PFSK-1 (cell line): ENCODE results near the gene CCDC197.

Experiments
- POLR2AphosphoS5 ChIP-seq: IDR thresholded peaks from 2 replicates; pipeline ENCODE4 v1.6.1; 2012; ENCODE audit warnings: low read depth, mild to moderate bottlenecking, control low read depth, low read length, moderate library complexity
- TAF1 ChIP-seq: IDR thresholded peaks from 2 replicates; pipeline ENCODE4 v1.6.1; 2012; ENCODE audit warnings: low read length, control low read depth, borderline replicate concordance; ENCODE audit not compliant: insufficient read depth
- TF ChIP-seq, protein P1 (sequence below), 2 experiments: IDR thresholded peaks; 2 replicates each; pipeline versions ENCODE4 v1.6.1 to v1.8.0; 2011 to 2012; ENCODE audit warnings: low read depth in 2 of 2, low read length in 2 of 2, control low read depth in 1 of 2, inconsistent platforms in 1 of 2, mild to moderate bottlenecking in 1 of 2, moderate library complexity in 1 of 2; ENCODE audit not compliant: insufficient read depth in 1 of 2

DNA sequence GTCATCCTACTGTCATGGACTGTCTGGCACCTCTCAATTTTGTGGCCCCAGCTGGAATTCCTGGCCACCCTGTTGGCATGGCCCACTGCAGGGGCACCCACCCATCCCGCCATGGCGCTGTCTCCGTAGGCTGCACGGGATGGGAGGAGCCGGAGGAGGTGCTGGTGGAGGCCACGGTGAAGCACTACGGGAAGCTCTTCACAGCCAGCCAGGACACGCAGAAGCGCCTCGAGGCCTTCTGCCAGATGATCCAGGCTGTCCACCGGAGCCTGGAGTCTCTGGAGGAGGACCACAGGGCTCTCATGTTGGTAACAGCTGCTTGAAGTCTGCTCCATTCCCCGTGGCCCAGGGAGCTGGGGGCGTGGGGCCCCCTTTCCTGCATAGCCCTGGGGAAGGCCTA, 3.9 kb downstream of the CCDC197 start:
- TF ChIP-seq POLR2AphosphoS5 (no peak), TAF1 (no peak)
- TF ChIP-seq, protein P1, sequence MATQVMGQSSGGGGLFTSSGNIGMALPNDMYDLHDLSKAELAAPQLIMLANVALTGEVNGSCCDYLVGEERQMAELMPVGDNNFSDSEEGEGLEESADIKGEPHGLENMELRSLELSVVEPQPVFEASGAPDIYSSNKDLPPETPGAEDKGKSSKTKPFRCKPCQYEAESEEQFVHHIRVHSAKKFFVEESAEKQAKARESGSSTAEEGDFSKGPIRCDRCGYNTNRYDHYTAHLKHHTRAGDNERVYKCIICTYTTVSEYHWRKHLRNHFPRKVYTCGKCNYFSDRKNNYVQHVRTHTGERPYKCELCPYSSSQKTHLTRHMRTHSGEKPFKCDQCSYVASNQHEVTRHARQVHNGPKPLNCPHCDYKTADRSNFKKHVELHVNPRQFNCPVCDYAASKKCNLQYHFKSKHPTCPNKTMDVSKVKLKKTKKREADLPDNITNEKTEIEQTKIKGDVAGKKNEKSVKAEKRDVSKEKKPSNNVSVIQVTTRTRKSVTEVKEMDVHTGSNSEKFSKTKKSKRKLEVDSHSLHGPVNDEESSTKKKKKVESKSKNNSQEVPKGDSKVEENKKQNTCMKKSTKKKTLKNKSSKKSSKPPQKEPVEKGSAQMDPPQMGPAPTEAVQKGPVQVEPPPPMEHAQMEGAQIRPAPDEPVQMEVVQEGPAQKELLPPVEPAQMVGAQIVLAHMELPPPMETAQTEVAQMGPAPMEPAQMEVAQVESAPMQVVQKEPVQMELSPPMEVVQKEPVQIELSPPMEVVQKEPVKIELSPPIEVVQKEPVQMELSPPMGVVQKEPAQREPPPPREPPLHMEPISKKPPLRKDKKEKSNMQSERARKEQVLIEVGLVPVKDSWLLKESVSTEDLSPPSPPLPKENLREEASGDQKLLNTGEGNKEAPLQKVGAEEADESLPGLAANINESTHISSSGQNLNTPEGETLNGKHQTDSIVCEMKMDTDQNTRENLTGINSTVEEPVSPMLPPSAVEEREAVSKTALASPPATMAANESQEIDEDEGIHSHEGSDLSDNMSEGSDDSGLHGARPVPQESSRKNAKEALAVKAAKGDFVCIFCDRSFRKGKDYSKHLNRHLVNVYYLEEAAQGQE (IDR thresholded peaks at IDR 0.05; ENCODE audit: insufficient read depth in 1 of 2, low read depth in 2 of 2, low read length in 2 of 2): no peak
